Measurements from ENCODE around the gene AQP6. TPM values are rescaled to one million over a fixed set of nuclear protein-coding genes. Genes with fewer than 3 reads are reported as not detected.

AQP6 gene
- total and polyA plus RNA-seq, 3 experiments from 2014 or later: not detected

GRCh38 chr12:49930515-49931288 is 42.0 kb upstream of the AQP6 start:
- Histone ChIP-seq H3K27ac (ENCODE audit: low read depth, low read length) (no peak overlapping the region), H3K36me3 (ENCODE audit: insufficient read depth, low read length) (no peaks in the 10 kb centered on the region), H3K4me1 (ENCODE audit: insufficient read depth, low read length) (no peaks in the 10 kb centered on the region), H3K27me3 (ENCODE audit: insufficient read depth, low read length, poor library complexity, severe bottlenecking) (no peaks in the 10 kb centered on the region), H3K4me3 (ENCODE audit: low read length) (no peak overlapping the region), H3K9me3 (ENCODE audit: low read length) (no peaks in the 10 kb centered on the region)
- ChIA-PET CTCF (interaction anchor here (1.5 kb wide), 1 partner anchor 36 kb away, joined by 5 read pairs; no protein-coding TSS in a partner anchor), POLR2A (no interaction called here)
- Mint-ChIP-seq H3K4me3 (no peak overlapping the region), H3K4me1 (no peaks in the 10 kb centered on the region), H3K9me3 (no peaks in the 10 kb centered on the region), H3K27me3 (peaks cover 4 to 27% of the 10 kb centered on the region in 2 donors), H3K27ac (no peak overlapping the region), H3K36me3 (no peaks in the 10 kb centered on the region)
- no peak for DNase-seq

- no peak overlapping the region for H3K4me3 ChIP-seq (ENCODE audit: low read length)
- H3K4me1 ChIP-seq (ENCODE audit: insufficient read depth, low read length): no peaks in the 10 kb centered on the region
- no peaks in the 10 kb centered on the region for H3K27me3 ChIP-seq (ENCODE audit: insufficient read depth, low read length, poor library complexity, severe bottlenecking)
- ChIA-PET POLR2A (no interaction called here), CTCF (interaction anchor here (1.5 to 2.3 kb wide), 2 partner anchors 13 to 35 kb away, joined by 5 to 10 read pairs; no protein-coding TSS in a partner anchor)
- H3K4me3 Mint-ChIP-seq: no peak overlapping the region
- H3K27me3 Mint-ChIP-seq: peaks cover 4 to 29% of the 10 kb centered on the region in 2 donors
- no peaks in the 10 kb centered on the region for H3K9me3 ChIP-seq (ENCODE audit: low read length)
- H3K36me3 ChIP-seq (ENCODE audit: insufficient read depth, low read length): no peaks in the 10 kb centered on the region
- H3K9me3 Mint-ChIP-seq: no peaks in the 10 kb centered on the region
- H3K4me1 Mint-ChIP-seq: no peaks in the 10 kb centered on the region
- no peak overlapping the region for H3K27ac ChIP-seq (ENCODE audit: low read depth, low read length)
- H3K36me3 Mint-ChIP-seq: no peaks in the 10 kb centered on the region
- no peak overlapping the region for H3K27ac Mint-ChIP-seq
- DNase-seq: no peak
Measured at GRCh38 chr12:49932023-49932422, 40.7 kb upstream of the AQP6 start.

- ChIA-PET POLR2A (no interaction called here), CTCF (interaction anchor here (2.3 kb wide), 1 partner anchor 13 kb away, joined by 10 read pairs; no protein-coding TSS in a partner anchor)
- no peak overlapping the region for H3K4me3 Mint-ChIP-seq
- no peaks in the 10 kb centered on the region for H3K4me1 Mint-ChIP-seq
- no peaks in the 10 kb centered on the region for H3K9me3 ChIP-seq (ENCODE audit: low read length)
- no peaks in the 10 kb centered on the region for H3K36me3 ChIP-seq (ENCODE audit: insufficient read depth, low read length)
- peaks cover 4 to 29% of the 10 kb centered on the region in 2 donors for H3K27me3 Mint-ChIP-seq
- H3K4me3 ChIP-seq (ENCODE audit: low read length): no peak overlapping the region
- no peak for DNase-seq
- no peaks in the 10 kb centered on the region for H3K9me3 Mint-ChIP-seq
- H3K36me3 Mint-ChIP-seq: no peaks in the 10 kb centered on the region
- no peaks in the 10 kb centered on the region for H3K4me1 ChIP-seq (ENCODE audit: insufficient read depth, low read length)
- no peak overlapping the region for H3K27ac Mint-ChIP-seq
- no peaks in the 10 kb centered on the region for H3K27me3 ChIP-seq (ENCODE audit: insufficient read depth, low read length, poor library complexity, severe bottlenecking)
- H3K27ac ChIP-seq (ENCODE audit: low read depth, low read length): no peak overlapping the region
Measured at GRCh38 chr12:49932533-49933130, 40.1 kb upstream of the AQP6 start.

- Histone ChIP-seq H3K27me3 (ENCODE audit: insufficient read depth, low read length, poor library complexity, severe bottlenecking) (no peaks in the 10 kb centered on the region), H3K27ac (ENCODE audit: low read depth, low read length) (no peak overlapping the region), H3K9me3 (ENCODE audit: low read length) (no peaks in the 10 kb centered on the region), H3K36me3 (ENCODE audit: insufficient read depth, low read length) (no peaks in the 10 kb centered on the region), H3K4me1 (ENCODE audit: insufficient read depth, low read length) (no peaks in the 10 kb centered on the region), H3K4me3 (ENCODE audit: low read length) (no peak overlapping the region)
- CTCF ChIA-PET: interaction anchor here (0.6 to 0.7 kb wide), 2 partner anchors 12 to 33 kb away, joined by 3 read pairs; no protein-coding TSS in a partner anchor
- no peaks in the 10 kb centered on the region for H3K36me3 Mint-ChIP-seq
- POLR2A ChIA-PET: no interaction called here
- no peak for DNase-seq
- peaks cover 4 to 26% of the 10 kb centered on the region in 2 donors for H3K27me3 Mint-ChIP-seq
- H3K4me3 Mint-ChIP-seq: no peak overlapping the region
- H3K9me3 Mint-ChIP-seq: no peaks in the 10 kb centered on the region
- H3K4me1 Mint-ChIP-seq: no peaks in the 10 kb centered on the region
- H3K27ac Mint-ChIP-seq: no peak overlapping the region
Measured at GRCh38 chr12:49933796-49934195, 39.0 kb upstream of the AQP6 start.

- no peaks in the 10 kb centered on the region for H3K9me3 Mint-ChIP-seq
- no peak overlapping the region for H3K27ac Mint-ChIP-seq
- Histone ChIP-seq H3K27ac (ENCODE audit: low read depth, low read length) (no peak overlapping the region), H3K4me1 (ENCODE audit: insufficient read depth, low read length) (no peaks in the 10 kb centered on the region), H3K36me3 (ENCODE audit: insufficient read depth, low read length) (no peaks in the 10 kb centered on the region), H3K27me3 (ENCODE audit: insufficient read depth, low read length, poor library complexity, severe bottlenecking) (no peaks in the 10 kb centered on the region), H3K9me3 (ENCODE audit: low read length) (no peaks in the 10 kb centered on the region), H3K4me3 (ENCODE audit: low read length) (no peak overlapping the region)
- DNase-seq: no peak
- peaks cover 4 to 21% of the 10 kb centered on the region in 2 donors for H3K27me3 Mint-ChIP-seq
- H3K36me3 Mint-ChIP-seq: no peaks in the 10 kb centered on the region
- no peaks in the 10 kb centered on the region for H3K4me1 Mint-ChIP-seq
- ChIA-PET POLR2A (no interaction called here), CTCF (no interaction called here)
- no peak overlapping the region for H3K4me3 Mint-ChIP-seq
Measured at GRCh38 chr12:49934505-49934904, 38.2 kb upstream of the AQP6 start.

- Histone ChIP-seq H3K27ac (ENCODE audit: low read depth, low read length) (no peak overlapping the region), H3K36me3 (ENCODE audit: insufficient read depth, low read length) (no peaks in the 10 kb centered on the region), H3K4me1 (ENCODE audit: insufficient read depth, low read length) (no peaks in the 10 kb centered on the region), H3K4me3 (ENCODE audit: low read length) (no peak overlapping the region), H3K27me3 (ENCODE audit: insufficient read depth, low read length, poor library complexity, severe bottlenecking) (no peaks in the 10 kb centered on the region), H3K9me3 (ENCODE audit: low read length) (no peaks in the 10 kb centered on the region)
- Mint-ChIP-seq H3K36me3 (no peaks in the 10 kb centered on the region), H3K9me3 (no peaks in the 10 kb centered on the region), H3K4me1 (no peaks in the 10 kb centered on the region), H3K27ac (no peak overlapping the region), H3K27me3 (peaks cover 0 to 15% of the 10 kb centered on the region in 2 donors), H3K4me3 (no peak overlapping the region)
- POLR2A ChIA-PET: no interaction called here
- CTCF ChIA-PET: interaction anchor here (1.3 to 2.1 kb wide), 2 partner anchors 9 to 30 kb away, joined by 5 to 8 read pairs; no protein-coding TSS in a partner anchor
- DNase-seq: no peak
Measured at GRCh38 chr12:49936925-49937324, 35.8 kb upstream of the AQP6 start.

GRCh38 chr12:49937639-49938300 is 35.0 kb upstream of the AQP6 start:
- H3K9me3 Mint-ChIP-seq: no peaks in the 10 kb centered on the region
- no peaks in the 10 kb centered on the region for H3K4me1 ChIP-seq (ENCODE audit: insufficient read depth, low read length)
- no peak overlapping the region for H3K27ac ChIP-seq (ENCODE audit: low read depth, low read length)
- no peaks in the 10 kb centered on the region for H3K9me3 ChIP-seq (ENCODE audit: low read length)
- H3K36me3 ChIP-seq (ENCODE audit: insufficient read depth, low read length): no peaks in the 10 kb centered on the region
- peaks cover 0 to 15% of the 10 kb centered on the region in 2 donors for H3K27me3 Mint-ChIP-seq
- no peaks in the 10 kb centered on the region for H3K27me3 ChIP-seq (ENCODE audit: insufficient read depth, low read length, poor library complexity, severe bottlenecking)
- no peak overlapping the region for H3K4me3 ChIP-seq (ENCODE audit: low read length)
- H3K27ac Mint-ChIP-seq: no peak overlapping the region
- ChIA-PET CTCF (interaction anchor here (1.3 to 2.1 kb wide), 2 partner anchors 8 to 30 kb away, joined by 5 to 8 read pairs; no protein-coding TSS in a partner anchor), POLR2A (no interaction called here)
- H3K4me1 Mint-ChIP-seq: peaks cover 2 to 4% (median 2%) of the 10 kb centered on the region in 3 donors
- no peak overlapping the region for H3K4me3 Mint-ChIP-seq
- no peak for DNase-seq
- H3K36me3 Mint-ChIP-seq: no peaks in the 10 kb centered on the region

- Histone ChIP-seq H3K36me3 (ENCODE audit: insufficient read depth, low read length) (no peaks in the 10 kb centered on the region), H3K4me1 (ENCODE audit: insufficient read depth, low read length) (no peaks in the 10 kb centered on the region), H3K9me3 (ENCODE audit: low read length) (no peaks in the 10 kb centered on the region), H3K4me3 (ENCODE audit: low read length) (no peak overlapping the region), H3K27ac (ENCODE audit: low read depth, low read length) (no peak overlapping the region), H3K27me3 (ENCODE audit: insufficient read depth, low read length, poor library complexity, severe bottlenecking) (no peaks in the 10 kb centered on the region)
- H3K36me3 Mint-ChIP-seq: no peaks in the 10 kb centered on the region
- no peak overlapping the region for H3K4me3 Mint-ChIP-seq
- no peaks in the 10 kb centered on the region for H3K9me3 Mint-ChIP-seq
- peaks cover 5 to 7% (median 6%) of the 10 kb centered on the region in 3 donors for H3K4me1 Mint-ChIP-seq
- ChIA-PET CTCF (no interaction called here), POLR2A (interaction anchor here (0.7 kb wide), 1 partner anchor 422 kb away, joined by 7 read pairs; no protein-coding TSS in a partner anchor)
- peaks cover 2 to 15% of the 10 kb centered on the region in 2 donors for H3K27me3 Mint-ChIP-seq
- H3K27ac Mint-ChIP-seq: no peak overlapping the region
- DNase-seq: no peak
Measured at GRCh38 chr12:49939307-49939706, 33.4 kb upstream of the AQP6 start.

All from CD8-positive, alpha-beta memory T cell (primary cell).